K562 (cell line): ENCODE measurements around the gene NUDT21.
A peak's percentile ranks its signal among the peaks of the same experiment; 100 is the strongest.

ENCODE experiments used
- CTCF ChIP-seq, 3 experiments: IDR thresholded peaks in 2 of 3; conservative IDR thresholded peaks in 1 of 3; 2 replicates each; pipeline ENCODE4 v1.5.1; 2011 to 2012; ENCODE audit warnings: low read length in 3 of 3, mild to moderate bottlenecking in 3 of 3, control low read depth in 2 of 3, improper control_type of control experiment in 1 of 3, inconsistent platforms in 1 of 3, low read depth in 1 of 3, mixed read lengths in 1 of 3, moderate library complexity in 1 of 3; ENCODE audit not compliant: insufficient read depth in 2 of 3
- NR3C1 ChIP-seq: sonication (generic); formaldehyde crosslinking; IDR thresholded peaks from 2 replicates; pipeline ENCODE4 v1.8.1; 2022; ENCODE audit warnings: missing genetic modification reagents
- POLR2A ChIP-seq: fragments of 450-650 bp; conservative IDR thresholded peaks from 2 replicates; pipeline ENCODE4 v1.6.1; 2016
- RFX5 ChIP-seq: IDR thresholded peaks from 2 replicates; pipeline ENCODE4 v1.6.1; 2011; ENCODE audit warnings: low read depth, mild to moderate bottlenecking, improper control_type of control experiment, low read length
- SMARCE1 ChIP-seq: fragments of 450-650 bp; IDR thresholded peaks from 2 replicates; pipeline ENCODE4 v1.7.1; 2016; ENCODE audit warnings: mild to moderate bottlenecking
- ZNF655 ChIP-seq: fragments of 250-450 bp; sonication (Bioruptor Pico); IDR thresholded peaks from 2 replicates; pipeline ENCODE4 v1.5.0; 2021

- TF ChIP-seq POLR2A (peak; percentile 92), SMARCE1 (no peak; the same call in 1 of the 2 replicates), NR3C1 (no peak), CTCF (IDR thresholded peaks at IDR 0.05 in 2 of 3, conservative IDR thresholded peaks at IDR 0.05 in 1 of 3; ENCODE audit: insufficient read depth in 2 of 3, low read depth in 1 of 3, low read length in 3 of 3) (no peak), ZNF655 (no peak), RFX5 (no peak)
These were observed at the start of gene NUDT21, which contains the start of gene OGFOD1 for GRCh38 chr16:56450986-56451752.
